ENCODE measurements around the gene LINS1.

DNA sequence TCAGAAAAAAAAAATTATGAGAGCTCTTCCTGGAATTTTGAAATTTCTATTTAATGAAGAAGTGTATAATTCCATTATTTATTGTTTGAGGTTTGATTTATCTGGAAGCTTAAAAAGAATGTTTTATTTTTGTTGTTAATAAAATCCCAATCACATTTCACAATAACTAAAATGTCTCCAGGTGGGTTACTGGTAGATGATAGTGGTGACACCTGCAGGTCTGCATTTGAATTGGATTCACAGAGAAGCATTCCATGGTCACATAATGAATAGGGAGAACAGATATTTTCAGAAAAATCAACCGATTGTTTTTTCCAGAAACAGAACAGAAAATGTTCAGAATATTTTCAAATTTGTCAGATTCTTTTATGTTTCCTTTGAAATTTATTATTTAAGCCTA is 48.7 kb upstream of the LINS1 start:
- TF ChIP-seq, protein P1, sequence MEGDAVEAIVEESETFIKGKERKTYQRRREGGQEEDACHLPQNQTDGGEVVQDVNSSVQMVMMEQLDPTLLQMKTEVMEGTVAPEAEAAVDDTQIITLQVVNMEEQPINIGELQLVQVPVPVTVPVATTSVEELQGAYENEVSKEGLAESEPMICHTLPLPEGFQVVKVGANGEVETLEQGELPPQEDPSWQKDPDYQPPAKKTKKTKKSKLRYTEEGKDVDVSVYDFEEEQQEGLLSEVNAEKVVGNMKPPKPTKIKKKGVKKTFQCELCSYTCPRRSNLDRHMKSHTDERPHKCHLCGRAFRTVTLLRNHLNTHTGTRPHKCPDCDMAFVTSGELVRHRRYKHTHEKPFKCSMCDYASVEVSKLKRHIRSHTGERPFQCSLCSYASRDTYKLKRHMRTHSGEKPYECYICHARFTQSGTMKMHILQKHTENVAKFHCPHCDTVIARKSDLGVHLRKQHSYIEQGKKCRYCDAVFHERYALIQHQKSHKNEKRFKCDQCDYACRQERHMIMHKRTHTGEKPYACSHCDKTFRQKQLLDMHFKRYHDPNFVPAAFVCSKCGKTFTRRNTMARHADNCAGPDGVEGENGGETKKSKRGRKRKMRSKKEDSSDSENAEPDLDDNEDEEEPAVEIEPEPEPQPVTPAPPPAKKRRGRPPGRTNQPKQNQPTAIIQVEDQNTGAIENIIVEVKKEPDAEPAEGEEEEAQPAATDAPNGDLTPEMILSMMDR (IDR thresholded peaks at IDR 0.05; ENCODE audit: poor library complexity, severe bottlenecking) = peak; percentile 55
- TF ChIP-seq POLR2AphosphoS5 (IDR thresholded peaks at IDR 0.05) = no peak
- no peak for TF ChIP-seq RAD21 (conservative IDR thresholded peaks at IDR 0.05)
- no peak for TF ChIP-seq MXI1 (conservative IDR thresholded peaks at IDR 0.05; ENCODE audit: poor library complexity, severe bottlenecking)
- TF ChIP-seq SMC3 (conservative IDR thresholded peaks at IDR 0.05; ENCODE audit: poor library complexity) = peak; percentile 28
- TF ChIP-seq EZH2 (IDR thresholded peaks at IDR 0.05; ENCODE audit: borderline replicate concordance, insufficient read depth, low read length, poor library complexity, severe bottlenecking) = no peak
